ENCODE data around the gene FYN.
"Not testable (repeated sequence)": the region's sequence is repeated elsewhere in the genome, so short reads cannot be mapped to it uniquely, and the experiment has no call there.

FYN gene

DNA sequence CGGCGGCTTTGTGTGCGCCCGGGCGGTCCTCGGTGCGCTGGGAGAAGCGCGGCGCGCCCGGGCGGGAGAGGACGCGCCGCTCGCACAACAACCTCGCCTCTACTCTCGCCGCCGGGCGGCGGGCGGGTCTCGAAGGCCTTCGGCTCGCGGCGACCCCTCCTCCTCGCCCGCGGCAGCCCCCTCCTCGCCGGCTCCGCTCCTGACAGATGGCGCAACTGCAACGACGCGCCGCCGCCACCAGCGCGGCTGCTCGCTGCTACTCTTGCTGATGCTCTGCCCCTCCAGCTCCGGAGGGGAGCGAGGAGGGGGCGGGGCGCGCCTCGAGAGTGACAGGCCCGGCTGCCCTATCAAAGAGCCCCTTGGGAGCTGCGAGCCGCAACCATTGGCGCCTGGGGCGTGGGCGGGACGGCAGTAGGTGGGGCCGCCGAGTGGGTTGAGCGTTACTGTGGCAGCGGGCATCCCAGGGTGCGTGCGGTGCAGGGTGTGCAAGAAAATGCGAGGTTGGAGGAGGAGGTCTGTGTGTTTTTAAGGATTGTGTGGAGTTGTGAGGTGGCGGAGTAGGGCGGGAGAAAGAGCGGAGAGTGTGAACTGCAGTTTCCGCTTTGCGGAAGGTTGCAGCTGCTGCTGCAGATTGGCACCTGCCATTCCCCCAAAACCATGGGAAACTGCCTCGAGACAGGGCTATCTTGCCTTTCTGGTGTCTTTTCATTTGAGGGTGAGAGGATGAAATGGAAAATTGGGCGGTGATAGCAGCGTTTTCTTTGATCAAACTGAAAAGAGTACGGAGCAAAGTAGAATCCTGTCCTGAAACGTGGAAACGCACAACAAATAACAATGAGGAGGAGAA lies at the start of gene FYN:
TSS of gene FYN (minus strand) at position 275 of the 847 bp plus-strand sequence. CDS start 153,401 bp downstream, outside the sequence.
- DNase-seq: peak; percentile 99

DNA sequence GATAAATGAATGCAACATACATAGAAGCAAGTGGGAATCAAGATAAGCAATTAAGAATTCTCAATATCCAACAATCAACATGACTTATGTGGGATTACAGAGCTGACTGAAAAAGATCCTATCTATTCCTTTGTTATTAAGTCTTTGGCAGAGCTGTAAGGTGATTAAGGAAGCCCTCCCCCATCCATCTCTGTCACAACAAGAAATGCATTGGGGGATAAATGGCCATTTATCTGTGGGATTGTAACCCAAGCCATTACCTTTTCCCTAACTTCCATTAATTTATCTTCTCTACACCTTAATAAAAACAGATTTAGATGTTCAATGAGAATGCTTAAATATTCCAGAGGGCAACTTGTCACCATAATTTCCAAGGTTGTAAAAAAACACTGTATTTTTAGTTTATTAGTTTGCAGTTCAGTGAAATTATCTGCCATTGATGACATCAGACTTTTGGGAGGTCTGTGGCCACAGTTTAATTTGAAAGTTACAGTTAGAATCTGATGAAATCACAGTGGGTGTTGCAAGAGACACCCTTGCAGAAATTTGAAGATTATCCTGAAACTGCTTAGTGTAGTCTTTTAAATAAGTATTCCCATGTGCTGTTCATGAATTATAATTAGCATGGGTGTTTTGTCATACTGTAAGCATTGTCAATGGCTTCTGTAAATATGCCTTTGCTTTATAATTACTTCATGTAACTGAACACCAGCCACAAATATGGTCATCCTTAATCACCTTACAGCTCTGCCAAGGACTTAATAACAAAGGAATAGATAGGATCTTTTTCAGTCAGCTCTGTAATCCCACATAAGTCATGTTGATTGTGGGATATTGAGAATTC lies 49.4 kb upstream of the FYN start:
- DNase-seq: no peak

DNA sequence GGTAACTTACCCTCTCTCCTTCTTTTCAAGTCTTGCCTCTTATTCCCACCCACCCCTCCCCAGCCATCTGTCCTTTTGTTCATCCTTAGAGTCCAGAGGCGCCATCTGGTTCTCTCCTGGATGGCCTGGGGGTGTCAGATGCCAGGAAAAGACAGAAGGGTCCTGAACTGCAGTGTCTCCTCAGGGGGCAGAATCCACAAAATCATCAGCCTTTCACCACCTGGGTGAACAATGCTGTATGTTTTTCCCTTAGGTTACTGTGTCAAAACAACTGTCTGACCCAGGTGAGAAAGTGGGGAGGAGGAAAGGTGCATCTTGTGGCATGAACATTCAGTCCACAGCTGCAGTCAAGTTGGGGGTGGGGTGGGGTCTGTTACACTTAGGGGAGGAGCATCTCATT lies 47.9 kb upstream of the FYN start:
- no peak for DNase-seq

DNA sequence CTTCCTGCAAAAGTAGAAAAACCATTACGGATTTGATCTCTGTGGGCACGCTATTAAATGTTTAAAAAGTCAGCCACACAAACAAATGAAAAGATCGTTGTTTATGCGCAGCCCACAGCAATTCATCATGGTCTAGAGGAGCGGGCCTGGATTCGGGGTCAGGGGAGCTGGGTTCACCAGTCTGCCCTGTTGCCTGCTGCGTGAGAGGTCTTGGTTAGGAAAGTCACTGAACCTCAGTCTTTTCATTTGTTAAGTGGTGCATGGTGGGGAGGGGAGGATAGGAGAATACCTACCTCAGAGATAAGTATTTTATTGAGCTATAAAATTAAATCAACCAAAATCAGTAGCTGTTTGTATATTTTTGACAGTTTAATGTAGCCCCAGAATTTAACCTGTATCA lies 47.3 kb upstream of the FYN start:
- no peak for DNase-seq

DNA sequence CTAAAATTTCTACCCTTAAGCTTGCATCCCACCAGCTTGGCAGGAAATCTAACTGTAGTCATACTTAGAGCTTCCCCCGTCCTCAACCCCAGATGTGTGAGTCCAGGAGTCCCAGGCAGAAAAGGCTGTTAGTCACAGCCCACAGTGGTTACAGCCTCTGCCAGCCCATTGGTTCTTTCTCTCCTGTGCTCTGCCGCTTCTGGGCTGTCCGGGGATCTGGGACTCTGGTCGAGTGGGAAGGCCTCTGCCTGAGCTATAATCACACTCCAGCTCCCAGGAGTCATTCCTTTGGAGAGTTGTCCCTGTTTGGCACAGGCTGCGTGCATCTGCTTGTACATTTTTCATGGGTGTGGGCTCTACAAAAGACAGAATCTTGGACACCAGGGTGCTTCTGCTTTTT lies 45.6 kb upstream of the FYN start:
- DNase-seq: peak; percentile 83

DNA sequence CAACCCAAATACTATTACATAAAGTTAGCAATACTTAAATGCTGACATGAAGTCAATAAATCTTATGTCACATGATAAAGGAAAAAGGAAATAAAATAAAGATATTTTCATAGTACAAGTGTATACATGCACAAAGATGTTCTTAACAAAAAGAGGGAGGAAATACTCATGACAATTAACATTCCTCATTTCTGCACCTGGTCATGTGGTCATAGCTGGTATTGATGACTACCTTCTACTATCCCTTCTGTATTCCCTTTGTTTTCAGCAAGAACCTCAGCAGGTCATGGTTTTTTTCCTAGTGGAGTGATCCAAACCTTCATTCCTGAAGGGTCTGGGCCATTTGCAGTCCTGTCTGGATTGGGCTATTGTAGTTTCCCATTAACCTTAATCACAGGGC lies 43.5 kb upstream of the FYN start:
- no peak for DNase-seq

DNA sequence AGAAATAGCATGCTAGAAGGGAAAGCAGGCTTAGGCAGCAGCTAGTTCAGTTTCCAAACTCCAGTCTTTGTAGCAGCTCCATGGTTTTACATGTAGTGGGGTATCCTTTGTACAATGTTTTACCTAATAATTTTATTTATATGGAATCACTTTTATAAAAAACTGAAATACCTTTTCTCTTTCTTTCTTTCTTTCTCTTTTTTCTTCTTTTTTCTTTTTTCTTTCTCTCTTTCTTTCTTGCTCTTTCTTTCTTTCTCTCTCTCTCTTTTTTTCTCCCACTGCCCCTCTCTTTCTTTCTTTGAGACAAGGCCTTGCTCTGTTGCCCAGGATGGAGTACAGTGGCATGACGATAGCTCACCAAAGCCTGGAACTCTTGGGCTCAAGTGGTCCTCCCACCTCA lies 41.4 kb upstream of the FYN start:
- no peak for DNase-seq

DNA sequence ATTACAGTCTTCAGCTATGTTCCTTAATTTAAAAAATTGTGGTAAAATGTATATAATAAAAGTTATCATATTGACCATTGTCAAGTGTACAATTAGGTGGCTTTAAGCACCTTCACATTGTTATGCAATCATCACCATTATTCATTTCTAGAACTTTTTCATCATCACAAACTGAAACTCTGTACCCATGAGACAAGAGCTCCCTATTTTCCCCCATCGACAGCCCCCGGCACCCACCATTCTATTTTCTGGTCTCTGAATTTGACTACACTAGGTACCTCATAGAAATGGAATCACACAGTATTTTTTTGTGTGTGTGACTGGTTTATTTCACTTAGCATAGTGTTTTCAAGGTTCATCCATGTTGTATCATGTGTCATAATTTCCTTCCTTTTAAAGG lies 39.7 kb upstream of the FYN start:
- DNase-seq: no peak

DNA sequence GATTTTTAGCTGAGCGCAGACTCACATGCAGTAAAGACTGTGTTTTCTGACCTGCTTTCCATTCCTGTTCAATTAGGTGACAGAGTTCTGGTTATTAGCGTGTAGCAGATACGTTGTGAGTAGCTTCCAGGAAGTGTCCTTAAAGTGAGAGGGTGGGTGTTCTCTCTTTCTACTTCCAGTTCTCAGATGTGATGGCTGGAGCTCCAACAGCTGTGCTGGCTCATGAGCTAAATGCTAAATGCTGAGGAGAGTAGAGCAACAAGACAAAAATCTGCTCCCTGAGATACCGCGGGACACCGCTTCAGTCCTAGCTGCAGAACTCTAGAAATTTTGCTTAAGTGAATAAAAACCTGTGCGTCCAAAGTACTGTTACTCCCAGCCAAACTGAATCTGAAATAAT lies 38.2 kb upstream of the FYN start:
- DNase-seq: no peak

DNA sequence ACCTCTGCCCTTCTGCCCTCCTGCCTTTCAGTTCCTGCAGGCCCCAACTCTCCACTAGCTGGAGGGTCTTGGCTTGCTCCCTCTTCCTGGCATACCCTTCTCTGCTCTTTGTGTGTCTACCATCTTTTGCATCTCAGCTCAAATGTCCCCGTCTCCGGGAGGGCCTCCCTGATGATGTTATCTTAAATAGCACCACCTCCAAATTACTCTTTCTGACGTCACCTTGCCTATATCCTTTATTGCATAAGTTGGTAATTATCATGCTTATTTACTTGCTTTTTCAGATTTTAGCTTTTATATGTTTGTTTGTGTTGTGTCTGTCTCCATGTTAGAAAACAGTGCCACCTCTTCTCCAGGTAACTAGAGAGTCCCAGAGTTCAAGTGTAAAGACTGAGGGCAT lies 36.0 kb upstream of the FYN start:
- no peak for DNase-seq

DNA sequence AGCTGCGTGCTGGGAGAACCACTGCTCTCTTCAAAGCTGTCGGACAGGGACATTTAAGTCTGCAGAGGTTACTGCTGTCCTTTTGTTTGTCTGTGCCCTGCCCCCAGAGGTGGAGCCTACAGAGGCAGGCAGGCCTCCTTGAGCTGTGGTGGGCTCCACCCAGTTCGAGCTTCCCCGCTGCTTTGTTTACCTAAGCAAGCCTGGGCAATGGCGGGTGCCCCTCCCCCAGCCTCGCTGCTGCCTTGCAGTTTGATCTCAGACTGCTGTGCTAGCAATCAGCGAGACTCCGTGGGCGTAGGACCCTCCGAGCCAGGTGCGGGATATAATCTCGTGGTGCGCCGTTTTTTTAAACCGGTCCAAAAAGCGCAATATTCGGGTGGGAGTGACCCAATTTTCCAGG lies 35.1 kb upstream of the FYN start:
- not testable (repeated sequence) for DNase-seq

DNA sequence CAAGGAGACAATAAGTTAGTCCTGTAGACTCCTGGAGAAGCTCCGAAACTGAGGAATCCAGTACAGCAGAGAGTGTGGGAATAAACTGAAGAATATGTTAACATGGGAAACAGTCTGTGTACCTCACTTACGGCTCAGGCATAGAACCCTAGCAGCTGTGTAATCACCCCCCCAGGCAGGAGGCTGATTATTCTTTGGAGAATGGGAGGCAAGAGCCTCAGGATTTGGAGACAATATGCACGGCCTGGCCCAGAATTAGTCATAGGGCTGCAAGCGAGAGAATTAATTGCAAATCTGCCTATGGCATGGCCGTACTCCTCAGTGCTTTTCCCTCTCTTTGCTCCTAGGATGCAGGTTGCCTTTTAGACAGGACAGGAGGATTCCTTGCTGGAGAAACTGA lies 27.5 kb upstream of the FYN start:
- DNase-seq: no peak

DNA sequence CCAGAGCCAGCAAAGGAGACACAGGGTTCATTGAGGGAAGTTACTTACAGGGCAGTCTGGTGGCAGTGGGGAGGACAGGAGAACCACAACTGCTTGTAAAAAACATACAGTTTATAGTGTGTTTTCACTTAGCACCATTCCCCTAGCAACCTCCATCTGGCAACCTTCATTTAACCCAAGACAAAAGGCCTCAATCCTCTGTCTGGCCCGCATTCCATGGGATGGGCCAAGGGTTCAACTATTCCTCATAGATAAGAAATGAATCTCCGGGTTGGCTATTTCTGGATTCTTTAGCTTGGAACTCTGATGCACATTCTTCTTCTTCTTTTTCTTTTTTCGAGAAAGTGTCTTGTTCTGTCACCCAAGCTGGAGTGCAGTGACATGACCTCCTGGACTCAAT lies 26.3 kb upstream of the FYN start:
- no peak for DNase-seq

DNA sequence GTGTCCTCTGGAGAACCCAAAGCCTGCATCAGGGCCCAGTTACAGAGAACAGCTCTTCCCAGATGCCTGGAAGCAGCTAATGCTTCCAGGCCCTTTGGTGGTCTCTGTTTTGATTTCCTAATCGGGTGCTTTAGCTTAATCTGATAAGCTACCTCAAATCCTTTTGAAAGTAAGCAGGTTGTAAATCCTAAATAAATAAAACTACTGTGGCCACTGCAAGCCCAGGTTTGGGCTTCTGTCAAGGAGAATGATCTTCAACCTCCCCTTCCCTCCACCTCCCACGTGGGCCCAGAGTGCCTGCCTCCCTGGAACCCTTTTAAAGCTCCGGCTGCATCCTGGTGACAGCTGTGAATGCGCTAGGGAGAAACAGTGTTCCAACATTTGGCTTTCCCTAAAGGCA lies 25.2 kb upstream of the FYN start:
- DNase-seq: no peak

DNA sequence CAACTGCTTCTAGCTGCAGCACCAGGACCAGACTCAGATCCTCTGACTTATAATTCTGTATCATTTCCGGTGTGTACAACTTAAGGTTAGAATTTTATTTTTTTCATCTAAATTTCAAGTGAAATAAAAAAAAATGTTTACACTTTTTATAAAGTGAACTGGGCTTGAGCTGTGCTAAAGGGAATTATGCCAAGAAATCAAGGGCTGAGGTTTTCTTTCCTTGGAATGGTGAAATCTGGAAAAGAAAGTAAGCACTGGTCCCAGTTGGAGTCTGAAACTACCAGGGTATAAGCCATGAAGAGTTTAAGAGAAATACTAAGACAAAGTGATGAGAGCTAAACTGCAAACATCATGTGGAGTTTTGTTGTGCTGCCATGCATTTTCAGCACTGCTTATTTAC lies 21.7 kb upstream of the FYN start:
- no peak for DNase-seq

DNA sequence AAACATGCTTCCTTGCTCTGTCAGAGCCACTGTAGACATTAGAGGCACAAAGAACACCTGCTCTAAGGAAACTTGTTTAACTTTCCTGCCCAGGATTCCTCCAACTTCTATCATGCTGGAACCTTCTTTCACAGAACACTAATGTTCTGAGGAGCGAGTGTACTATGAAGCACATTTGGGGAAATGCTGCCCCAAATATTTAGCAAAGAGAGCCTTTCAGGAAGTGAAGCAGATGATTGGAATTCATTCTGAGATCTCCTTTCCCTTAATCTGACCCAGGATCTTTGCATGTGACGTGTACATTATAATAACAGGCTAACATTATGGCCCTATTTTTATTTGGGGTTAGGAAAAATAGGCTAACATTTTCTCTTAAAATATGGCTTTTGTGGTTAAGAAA lies 21.0 kb upstream of the FYN start:
- no peak for DNase-seq

DNA sequence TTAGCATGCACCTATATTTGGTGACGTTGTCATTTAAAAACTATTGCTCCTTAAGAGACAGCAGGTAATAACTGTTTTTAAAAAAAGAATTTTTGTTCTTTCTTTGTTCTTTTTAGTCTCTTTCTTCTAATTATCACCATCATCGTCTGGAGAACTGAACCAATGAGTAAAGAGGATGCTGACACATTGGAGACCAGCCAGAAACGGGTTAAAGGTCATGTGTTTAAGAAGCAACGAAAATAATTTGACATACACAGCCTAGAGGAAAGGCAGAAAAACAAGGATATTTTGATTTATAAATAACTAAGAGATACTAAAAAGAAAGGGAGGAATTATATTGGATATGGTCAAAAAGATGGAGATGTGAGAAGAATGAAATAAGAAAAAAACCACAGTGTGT lies 19.2 kb upstream of the FYN start:
- no peak for DNase-seq

DNA sequence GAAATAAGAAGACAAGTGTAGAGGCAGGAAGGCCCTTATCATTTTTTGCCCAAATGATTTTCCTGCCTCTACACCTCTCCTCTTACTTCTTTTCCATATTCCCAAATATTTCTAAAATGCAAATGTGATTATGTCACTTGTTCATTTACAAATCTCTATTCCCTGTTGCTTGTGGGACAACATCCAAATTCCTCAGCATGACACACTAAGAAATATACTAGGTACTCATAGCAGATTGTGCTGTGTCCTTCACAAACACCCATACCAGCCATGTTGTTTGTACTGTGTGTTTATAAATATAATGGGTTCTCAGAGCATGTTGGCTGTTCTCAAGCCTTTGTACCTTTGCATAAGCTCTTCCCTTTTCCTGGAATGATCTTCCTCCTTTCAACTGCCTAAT lies 17.7 kb upstream of the FYN start:
- DNase-seq: no peak

DNA sequence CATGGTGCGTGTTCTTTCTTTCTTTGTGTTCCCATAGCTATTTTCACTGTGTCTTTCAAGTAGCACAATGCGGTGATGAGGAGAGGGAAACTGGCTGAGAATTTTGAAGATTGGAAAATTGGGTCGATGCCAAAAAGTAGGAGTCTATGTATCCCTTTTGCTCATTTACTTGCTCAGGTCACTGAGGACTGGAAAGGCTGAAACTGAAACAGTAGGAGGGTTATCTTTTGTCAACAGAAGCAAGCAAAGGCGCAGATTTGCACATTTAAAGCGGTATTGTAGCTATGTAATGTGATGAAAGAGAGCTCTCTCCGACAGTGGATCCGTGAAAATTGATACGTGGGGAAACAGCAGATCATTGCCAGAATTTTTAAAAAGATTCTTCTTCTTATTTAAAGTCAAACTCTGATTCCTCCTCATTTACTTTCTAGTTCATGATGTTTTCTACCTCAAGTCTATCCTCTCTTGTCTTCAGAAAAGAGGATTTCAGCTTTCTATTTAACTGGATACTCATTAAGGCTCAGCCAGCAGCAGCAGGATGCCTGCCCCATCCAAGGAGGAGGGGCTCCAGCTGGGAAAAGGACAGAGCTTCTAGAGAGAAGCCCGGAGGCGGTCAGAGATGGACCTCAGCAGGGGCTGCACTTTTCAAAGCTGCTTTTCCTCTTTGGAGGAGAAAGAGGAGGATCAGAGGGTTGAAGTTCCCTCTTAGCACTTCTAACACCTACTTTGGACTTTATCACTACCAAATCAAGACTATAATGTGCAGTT lies 15.9 kb upstream of the FYN start:
- peak; percentile 73 for DNase-seq

DNA sequence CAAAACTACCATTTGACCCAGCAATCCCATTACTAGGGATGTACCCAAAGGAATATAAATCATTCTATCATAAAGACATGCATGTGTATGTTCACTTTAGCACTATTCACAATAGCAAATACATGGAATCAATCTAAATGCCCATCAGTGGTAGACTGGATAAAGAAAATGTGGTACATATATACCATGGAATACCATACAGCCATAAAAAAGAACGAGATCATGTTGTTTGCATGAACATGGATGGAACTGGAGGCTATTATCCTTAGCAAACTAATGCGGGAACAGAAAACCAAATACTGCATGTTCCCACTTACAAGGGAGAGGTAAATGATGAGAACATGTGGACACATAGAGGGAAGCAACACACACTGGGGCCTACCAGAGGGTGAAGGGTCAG lies 13.5 kb upstream of the FYN start:
- DNase-seq: not testable (repeated sequence)

DNA sequence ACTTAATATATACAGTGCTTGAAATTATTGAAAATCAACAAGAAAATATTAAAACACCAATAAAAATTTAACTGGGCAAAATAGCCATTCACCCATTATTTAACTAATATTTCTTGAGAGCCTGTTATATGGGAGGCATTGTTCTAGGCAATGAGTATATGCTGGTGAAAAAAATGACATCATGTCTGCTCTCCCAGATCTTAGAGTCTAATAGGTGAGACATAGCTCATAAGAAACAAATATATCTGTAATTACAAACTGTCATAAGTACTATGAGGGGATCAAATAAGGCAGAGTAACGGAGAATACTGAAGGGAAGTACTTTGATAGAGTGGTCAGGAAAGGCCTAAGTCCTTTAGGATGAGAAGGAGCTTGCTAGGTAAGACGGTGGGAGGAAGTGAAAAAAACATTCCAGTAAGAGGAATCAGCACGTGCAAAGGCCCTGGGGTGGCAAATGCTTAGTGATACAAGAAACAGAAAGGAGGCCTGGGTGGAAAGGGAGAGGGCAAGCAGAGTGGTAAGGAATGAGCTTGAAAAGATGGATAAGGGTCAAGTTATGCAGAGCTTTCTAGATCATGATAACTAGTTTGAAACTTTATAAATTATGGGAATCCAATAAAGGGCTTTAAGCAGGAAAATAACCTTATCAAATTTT lies 12.2 kb upstream of the FYN start:
- DNase-seq: no peak

DNA sequence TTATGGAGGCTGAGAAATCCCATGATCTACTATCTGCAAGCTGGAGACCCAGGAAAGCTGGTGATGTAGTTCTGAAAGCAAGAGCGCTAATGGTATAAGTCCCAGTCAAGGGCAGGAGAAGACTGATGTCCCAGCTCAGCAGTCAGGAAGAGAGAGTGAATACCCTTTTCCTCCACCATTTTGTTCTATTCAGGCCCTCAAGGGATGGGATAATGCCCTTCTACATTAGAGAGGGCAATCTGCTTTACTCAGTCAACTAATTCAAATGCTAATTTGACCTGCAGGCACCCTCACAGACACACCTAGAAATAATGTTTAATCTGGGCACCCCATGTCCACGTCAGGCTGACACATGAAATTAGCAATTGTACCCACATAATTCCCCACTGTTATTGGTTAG lies 10.8 kb upstream of the FYN start:
- DNase-seq: no peak

Measured in right hindlimb (tissue), 1 donor.